ENCODE results near the gene MOV10L1.
A peak's percentile ranks its signal among the peaks of the same experiment; 100 is the strongest.

The MOV10L1 gene

DNA sequence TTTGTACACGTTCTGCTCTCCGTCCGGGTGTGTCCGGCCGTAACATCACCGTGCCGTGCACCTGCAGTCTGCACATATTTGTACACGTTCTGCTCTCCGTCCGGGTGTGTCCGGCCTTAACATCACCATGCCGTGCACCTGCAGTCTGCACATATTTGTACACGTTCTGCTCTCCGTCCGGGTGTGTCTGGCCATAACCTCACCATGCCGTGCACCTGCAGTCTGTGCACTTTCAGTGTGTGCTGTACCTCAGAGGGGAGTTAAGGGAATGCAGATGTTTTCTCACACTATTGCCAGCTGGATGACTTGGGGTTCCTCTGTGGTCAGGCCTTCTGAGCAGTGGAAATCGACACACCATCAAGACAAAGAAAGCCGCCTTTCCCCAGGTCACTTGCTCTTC is 35.9 kb upstream of the MOV10L1 start:
- H3K27ac ChIP-seq (ENCODE audit: insufficient read depth in 1 of 2, low read depth in 1 of 2, low read length in 2 of 2, poor library complexity in 1 of 2, severe bottlenecking in 2 of 2), result no peak overlapping the region
- peaks cover 0 to 7% (median 0%) of the 10 kb centered on the region in 5 experiments for H3K27me3 ChIP-seq (replicated peaks in 2 of 5; ENCODE audit: control insufficient read depth in 4 of 5, insufficient read depth in 5 of 5, low read length in 4 of 5)
- ChIA-PET POLR2A (no interaction called here), CTCF (interaction anchor here (0.7 kb wide), 1 partner anchor 72 kb away, joined by 3 read pairs; no protein-coding TSS in a partner anchor)
- peaks cover 0 to 15% (median 6%) of the 10 kb centered on the region in 4 experiments for H3K4me1 ChIP-seq (ENCODE audit: control extremely low read depth in 1 of 4, control insufficient read depth in 4 of 4, insufficient read depth in 4 of 4, low read length in 3 of 4)
- H3K9me3 ChIP-seq (ENCODE audit: control extremely low read depth in 1 of 5, control insufficient read depth in 4 of 5, insufficient read depth in 2 of 5, low read depth in 1 of 5, low read length in 4 of 5), result peaks cover 0 to 16% (median 2%) of the 10 kb centered on the region in 5 experiments
- DNase-seq, result no peak
- no peaks in the 10 kb centered on the region for H3K36me3 ChIP-seq (ENCODE audit: control insufficient read depth in 4 of 4, insufficient read depth in 4 of 4, low read length in 3 of 4)
- WGBS (ENCODE audit: insufficient coverage), result 97% methylated on average over 11 of the region's 18 CpGs
- no peak overlapping the region for H3K4me3 ChIP-seq (ENCODE audit: control insufficient read depth in 1 of 7, extremely low read depth in 1 of 7, insufficient read depth in 4 of 7, low read depth in 2 of 7, low read length in 6 of 7)

DNA sequence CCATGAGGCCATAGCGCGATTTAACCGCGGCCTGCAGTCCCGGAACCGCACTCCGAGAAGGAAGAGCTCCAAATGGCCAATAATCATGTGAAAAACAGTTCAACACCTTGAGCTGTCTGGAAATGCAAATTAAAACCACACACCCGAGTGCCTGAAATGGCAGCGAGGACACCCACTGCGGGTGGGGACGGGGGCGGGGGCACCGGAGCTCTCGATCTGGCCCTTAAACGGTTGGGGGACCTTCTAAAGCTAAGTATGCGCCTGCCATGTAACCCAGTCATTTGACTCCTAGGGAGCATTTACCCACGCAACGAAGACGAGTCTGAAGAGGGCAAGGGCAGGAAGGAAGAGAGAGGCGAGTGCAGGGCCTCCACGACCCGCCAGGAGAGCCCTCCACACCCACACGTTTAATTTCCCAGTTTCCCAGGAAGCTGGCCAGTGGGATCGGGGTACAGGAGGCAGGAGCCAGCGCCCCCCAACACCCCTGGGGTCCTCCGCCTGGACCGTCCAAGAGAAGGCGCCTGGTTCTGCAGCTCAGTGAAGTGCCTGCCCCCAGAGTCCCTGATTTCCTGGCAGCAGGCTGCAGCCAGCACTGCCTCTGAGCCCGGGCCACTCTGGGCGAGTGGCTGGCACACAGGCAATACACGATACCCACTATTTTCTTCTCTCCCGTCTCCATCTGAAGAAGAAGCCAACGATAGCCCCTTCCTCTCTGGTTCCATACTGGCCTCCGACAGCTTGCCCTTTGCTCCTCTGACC is 33.4 kb upstream of the MOV10L1 start:
- 84% methylated on average over 20 of the region's 34 CpGs for WGBS (ENCODE audit: insufficient coverage)
- CTCF ChIA-PET, result interaction anchor here (0.8 to 1.9 kb wide), 5 partner anchors 19 to 125 kb away, joined by 3 to 4 read pairs (median 3); no protein-coding TSS in a partner anchor

DNA sequence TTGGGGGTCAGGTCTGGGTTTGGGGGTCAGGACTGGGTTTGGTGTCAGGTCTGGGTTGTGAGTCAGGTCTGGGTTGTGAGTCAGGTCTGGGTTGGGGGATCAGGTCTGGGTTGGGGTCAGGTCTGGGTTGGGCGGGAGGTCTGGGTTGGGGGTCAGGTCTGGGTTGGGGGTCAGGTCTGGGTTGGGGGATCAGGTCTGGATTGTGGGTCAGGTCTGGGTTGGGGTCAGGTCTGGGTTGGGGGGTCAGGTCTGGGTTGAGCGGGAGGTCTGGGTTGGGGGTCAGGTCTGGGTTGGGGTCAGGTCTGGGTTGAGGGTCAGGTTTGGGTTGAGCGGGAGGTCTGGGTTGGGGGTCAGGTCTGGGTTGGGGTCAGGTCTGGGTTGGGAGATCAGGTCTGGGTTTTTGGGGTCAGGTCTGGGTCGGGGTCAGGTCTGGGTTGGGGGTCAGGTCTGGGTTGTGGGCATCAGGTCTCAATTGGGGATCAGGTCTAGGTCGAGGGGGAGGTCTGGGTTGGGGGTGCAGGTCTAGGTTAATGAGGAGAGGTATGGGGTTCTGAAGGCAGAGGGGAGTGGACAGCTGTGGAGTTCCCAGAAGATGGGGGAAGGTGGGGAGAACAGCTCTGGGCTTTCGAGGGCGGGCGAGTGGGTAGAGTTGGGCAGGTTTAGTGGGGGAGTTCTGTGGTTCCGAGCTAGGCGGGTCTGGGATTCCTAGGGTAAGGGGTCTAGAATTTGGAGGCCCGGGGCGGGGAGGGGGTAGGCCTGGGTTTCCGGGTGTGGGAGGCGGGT is 32.3 kb upstream of the MOV10L1 start:
- no peak for DNase-seq
- ChIA-PET CTCF (interaction anchor here (1.1 to 1.9 kb wide), 2 partner anchors 42 to 127 kb away, joined by 3 to 4 read pairs; no protein-coding TSS in a partner anchor), POLR2A (no interaction called here)
- peaks cover 0 to 47% (median 25%) of the 10 kb centered on the region in 4 experiments for H3K4me1 ChIP-seq (ENCODE audit: control extremely low read depth in 1 of 4, control insufficient read depth in 4 of 4, insufficient read depth in 4 of 4, low read length in 3 of 4)
- no peak overlapping the region for H3K27ac ChIP-seq (ENCODE audit: insufficient read depth in 1 of 2, low read depth in 1 of 2, low read length in 2 of 2, poor library complexity in 1 of 2, severe bottlenecking in 2 of 2)
- no peak overlapping the region for H3K4me3 ChIP-seq (ENCODE audit: control insufficient read depth in 1 of 7, extremely low read depth in 1 of 7, insufficient read depth in 4 of 7, low read depth in 2 of 7, low read length in 6 of 7)
- peaks cover 0 to 18% (median 7%) of the 10 kb centered on the region in 4 experiments for H3K36me3 ChIP-seq (ENCODE audit: control insufficient read depth in 4 of 4, insufficient read depth in 4 of 4, low read length in 3 of 4)
- 93% methylated on average over 11 of the region's 14 CpGs for WGBS (ENCODE audit: insufficient coverage)
- peaks cover 0 to 11% (median 2%) of the 10 kb centered on the region in 5 experiments for H3K9me3 ChIP-seq (ENCODE audit: control extremely low read depth in 1 of 5, control insufficient read depth in 4 of 5, insufficient read depth in 2 of 5, low read depth in 1 of 5, low read length in 4 of 5)
- peaks cover 0 to 16% (median 0%) of the 10 kb centered on the region in 5 experiments for H3K27me3 ChIP-seq (replicated peaks in 2 of 5; ENCODE audit: control insufficient read depth in 4 of 5, insufficient read depth in 5 of 5, low read length in 4 of 5)

More for the DNA sequence above, 33.4 kb upstream of the MOV10L1 start:
- H3K27ac ChIP-seq (ENCODE audit: insufficient read depth in 1 of 2, low read depth in 1 of 2, low read length in 2 of 2, poor library complexity in 1 of 2, severe bottlenecking in 2 of 2), result no peak overlapping the region
- peaks cover 0 to 16% (median 0%) of the 10 kb centered on the region in 5 experiments for H3K27me3 ChIP-seq (replicated peaks in 2 of 5; ENCODE audit: control insufficient read depth in 4 of 5, insufficient read depth in 5 of 5, low read length in 4 of 5)
- POLR2A ChIA-PET, result interaction anchor here (0.6 to 1.0 kb wide), 3 partner anchors 21 to 38 kb away, joined by 3 read pairs; no protein-coding TSS in a partner anchor
- no peak for DNase-seq
- H3K4me1 ChIP-seq (ENCODE audit: control extremely low read depth in 1 of 4, control insufficient read depth in 4 of 4, insufficient read depth in 4 of 4, low read length in 3 of 4), result peaks cover 0 to 36% (median 15%) of the 10 kb centered on the region in 4 experiments
- no peak overlapping the region for H3K4me3 ChIP-seq (ENCODE audit: control insufficient read depth in 1 of 7, extremely low read depth in 1 of 7, insufficient read depth in 4 of 7, low read depth in 2 of 7, low read length in 6 of 7)
- peaks cover 0 to 16% (median 2%) of the 10 kb centered on the region in 5 experiments for H3K9me3 ChIP-seq (ENCODE audit: control extremely low read depth in 1 of 5, control insufficient read depth in 4 of 5, insufficient read depth in 2 of 5, low read depth in 1 of 5, low read length in 4 of 5)
- H3K36me3 ChIP-seq (ENCODE audit: control insufficient read depth in 4 of 4, insufficient read depth in 4 of 4, low read length in 3 of 4), result peaks cover 0 to 14% (median 7%) of the 10 kb centered on the region in 4 experiments

DNA sequence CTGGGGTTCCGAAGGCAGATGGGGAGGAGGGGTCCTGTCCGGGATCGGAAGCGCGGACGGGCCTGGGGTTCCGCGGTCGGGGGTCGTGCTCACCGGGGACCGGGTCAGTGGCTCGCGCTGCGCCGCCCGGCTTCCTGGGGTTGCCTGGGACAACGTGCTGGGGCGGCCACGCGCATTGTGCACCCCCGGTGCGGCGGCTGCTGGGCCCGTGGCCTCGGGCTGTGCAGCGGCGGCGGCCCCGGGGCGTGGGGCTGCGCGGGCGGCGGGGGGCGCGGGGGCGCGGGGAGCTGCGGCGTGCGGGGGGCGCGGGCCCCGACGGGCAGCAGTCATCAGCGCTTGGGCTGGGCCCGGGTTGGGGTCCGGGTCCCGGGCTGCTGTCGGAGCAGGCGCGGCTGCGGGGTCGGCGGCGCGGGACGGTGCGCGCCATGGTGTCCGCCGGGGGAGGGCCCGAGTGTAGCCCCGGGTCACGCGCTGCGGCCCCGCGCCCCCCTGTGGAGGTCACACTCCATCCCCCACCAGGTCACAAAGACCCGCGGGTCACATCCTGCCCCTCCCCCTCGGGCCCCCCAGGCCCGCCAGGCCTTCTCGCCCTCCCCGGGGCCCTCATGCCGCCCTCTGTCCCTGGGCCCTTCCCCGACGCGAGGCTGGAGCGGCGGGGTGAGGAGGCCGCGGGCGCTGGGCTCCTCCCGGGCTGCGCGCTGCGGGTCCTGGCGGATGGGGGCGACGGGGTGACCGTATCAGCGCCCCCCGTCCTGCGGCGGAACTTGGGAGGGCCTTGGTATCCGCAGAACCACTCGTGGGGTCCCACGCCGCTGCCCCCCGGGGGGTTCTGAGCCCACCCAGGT is 31.5 kb upstream of the MOV10L1 start, which contains the start of gene TTLL8:
Gene TTLL8 (minus strand): TSS at position 238 of the 845 bp plus-strand sequence.
- peaks cover 0 to 52% (median 28%) of the 10 kb centered on the region in 4 experiments for H3K4me1 ChIP-seq (ENCODE audit: control extremely low read depth in 1 of 4, control insufficient read depth in 4 of 4, insufficient read depth in 4 of 4, low read length in 3 of 4)
- ChIA-PET POLR2A (no interaction called here), CTCF (interaction anchor here (1.1 to 1.4 kb wide), 3 partner anchors 30 to 148 kb away, joined by 3 read pairs; no protein-coding TSS in a partner anchor)
- H3K9me3 ChIP-seq (ENCODE audit: control extremely low read depth in 1 of 5, control insufficient read depth in 4 of 5, insufficient read depth in 2 of 5, low read depth in 1 of 5, low read length in 4 of 5), result peaks cover 0 to 11% (median 2%) of the 10 kb centered on the region in 5 experiments
- H3K27me3 ChIP-seq (replicated peaks in 2 of 5; ENCODE audit: control insufficient read depth in 4 of 5, insufficient read depth in 5 of 5, low read length in 4 of 5), result peaks cover 0 to 16% (median 0%) of the 10 kb centered on the region in 5 experiments
- H3K4me3 ChIP-seq (ENCODE audit: control insufficient read depth in 1 of 7, extremely low read depth in 1 of 7, insufficient read depth in 4 of 7, low read depth in 2 of 7, low read length in 6 of 7), result peak within 1 kb of the TSS in 3 of 7 experiments; percentile 6 to 62 (median 52)
- 9% methylated on average over 62 of the region's 102 CpGs for WGBS (ENCODE audit: insufficient coverage)
- no peak within 1 kb of the TSS for H3K27ac ChIP-seq (ENCODE audit: insufficient read depth in 1 of 2, low read depth in 1 of 2, low read length in 2 of 2, poor library complexity in 1 of 2, severe bottlenecking in 2 of 2)
- peaks cover 2 to 21% (median 10%) of the 10 kb centered on the region in 4 experiments for H3K36me3 ChIP-seq (ENCODE audit: control insufficient read depth in 4 of 4, insufficient read depth in 4 of 4, low read length in 3 of 4)
- DNase-seq, result peak in 1 of 3 donors; percentile 27

DNA sequence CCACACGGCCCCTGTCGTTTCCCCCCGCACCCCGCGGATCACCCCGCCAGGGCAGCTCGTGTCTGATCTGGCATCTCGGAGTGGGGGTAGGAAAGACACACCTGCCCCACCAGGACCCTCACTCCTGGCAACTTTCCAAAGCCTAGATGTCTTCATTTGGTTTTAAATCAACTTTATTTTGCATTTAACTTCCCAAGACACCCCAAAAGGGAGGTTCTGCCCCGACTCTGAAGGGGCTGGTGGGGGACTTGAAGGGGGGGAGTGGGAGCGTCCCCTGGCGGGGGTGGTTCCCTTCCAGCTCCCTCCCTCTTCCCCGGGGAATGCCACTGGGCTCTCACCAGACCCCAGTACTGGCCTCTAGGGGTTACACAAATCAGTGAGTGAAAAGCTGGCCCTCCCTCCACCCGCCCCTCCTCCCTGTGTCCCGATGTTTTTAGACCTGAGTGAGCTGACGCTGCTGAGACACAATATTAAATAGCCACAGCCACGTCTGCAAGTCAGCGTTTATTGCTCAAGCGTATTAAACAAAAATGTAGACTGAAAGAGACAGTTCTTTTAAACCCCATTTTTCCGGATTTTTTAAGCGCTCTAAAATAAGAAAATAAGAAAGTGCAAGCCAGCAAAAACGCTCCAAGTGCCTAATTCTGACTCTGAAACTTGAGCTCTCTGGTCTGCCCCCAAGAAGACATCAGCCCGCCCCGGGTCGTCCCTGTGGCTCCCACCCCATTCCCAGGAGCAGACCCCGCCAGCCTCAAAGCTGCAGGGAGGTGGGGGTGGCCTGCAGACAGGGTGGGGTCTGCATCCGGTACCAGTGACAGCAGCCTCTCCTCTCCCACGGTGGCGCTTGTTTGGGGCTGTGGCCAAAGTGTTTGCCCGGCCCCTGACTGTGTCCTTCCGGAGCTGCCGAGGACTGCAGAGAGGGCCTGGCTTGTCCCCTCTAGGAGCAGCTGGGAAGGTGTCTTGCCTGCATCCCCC is 30.6 kb upstream of the MOV10L1 start:
- Histone ChIP-seq H3K36me3 (ENCODE audit: control insufficient read depth in 4 of 4, insufficient read depth in 4 of 4, low read length in 3 of 4) (peaks cover 2 to 25% (median 12%) of the 10 kb centered on the region in 4 experiments), H3K9me3 (ENCODE audit: control extremely low read depth in 1 of 5, control insufficient read depth in 4 of 5, insufficient read depth in 2 of 5, low read depth in 1 of 5, low read length in 4 of 5) (peaks cover 0 to 1% (median 0%) of the 10 kb centered on the region in 5 experiments), H3K4me3 (ENCODE audit: control insufficient read depth in 1 of 7, extremely low read depth in 1 of 7, insufficient read depth in 4 of 7, low read depth in 2 of 7, low read length in 6 of 7) (peak overlapping the region in 3 of 7 experiments; percentile 6 to 62 (median 52)), H3K4me1 (ENCODE audit: control extremely low read depth in 1 of 4, control insufficient read depth in 4 of 4, insufficient read depth in 4 of 4, low read length in 3 of 4) (peaks cover 0 to 53% (median 28%) of the 10 kb centered on the region in 4 experiments), H3K27me3 (replicated peaks in 2 of 5; ENCODE audit: control insufficient read depth in 4 of 5, insufficient read depth in 5 of 5, low read length in 4 of 5) (peaks cover 0 to 16% (median 0%) of the 10 kb centered on the region in 5 experiments), H3K27ac (ENCODE audit: insufficient read depth in 1 of 2, low read depth in 1 of 2, low read length in 2 of 2, poor library complexity in 1 of 2, severe bottlenecking in 2 of 2) (no peak overlapping the region)
- 55% methylated on average over 24 of the region's 31 CpGs for WGBS (ENCODE audit: insufficient coverage)
- DNase-seq, result peak in 2 of 3 donors; percentile 53 to 55
- POLR2A ChIA-PET, result interaction anchor here (0.6 to 1.3 kb wide), 2 partner anchors 24 to 26 kb away, joined by 3 read pairs; partner anchors contain the start of gene MLC1
- CTCF ChIA-PET, result interaction anchor here (0.7 to 1.6 kb wide), 6 partner anchors 24 to 147 kb away, joined by 3 to 6 read pairs (median 3); no protein-coding TSS in a partner anchor
